Activated naive CD8-positive, alpha-beta T cell treated with anti-CD3 and anti-CD28 coated beads for 36 hours (primary cell): Measurements from ENCODE around the gene OR10A4. TPM values are rescaled to one million over a fixed set of nuclear protein-coding genes. Genes with fewer than 3 reads are reported as not detected.
"Not testable (repeated sequence)": the region's sequence is repeated elsewhere in the genome, so short reads cannot be mapped to it uniquely, and the experiment has no call there.

Source experiments
- DNase-seq: peaks from one replicate; pipeline ENCODE4 v3.0.0; 2021
- H3K27ac Mint-ChIP-seq: one replicate; pipeline ENCODE4 v1.8.0; 2022; ENCODE audit warnings: mild to moderate bottlenecking, moderate library complexity, mixed read lengths
- H3K27me3 Mint-ChIP-seq: one replicate; pipeline ENCODE4 v1.8.0; 2022; ENCODE audit warnings: mild to moderate bottlenecking, mixed read lengths
- H3K36me3 Mint-ChIP-seq: one replicate; pipeline ENCODE4 v1.8.0; 2021; ENCODE audit warnings: mild to moderate bottlenecking, mixed read lengths
- H3K4me1 Mint-ChIP-seq: one replicate; pipeline ENCODE4 v1.8.0; 2021; ENCODE audit warnings: mixed read lengths
- H3K4me3 Mint-ChIP-seq: one replicate; pipeline ENCODE4 v1.8.0; 2022; ENCODE audit warnings: mild to moderate bottlenecking, moderate library complexity, mixed read lengths
- H3K9me3 Mint-ChIP-seq: one replicate; pipeline ENCODE4 v1.8.0; 2022; ENCODE audit warnings: mixed read lengths
- total RNA-seq, 2 experiments: library from RNA; stranded (reverse); gene quantifications; one replicate each; pipeline ENCODE4 v1.2.3, GENCODE V29; 2021

OR10A4 gene
- not detected for total RNA-seq

DNA sequence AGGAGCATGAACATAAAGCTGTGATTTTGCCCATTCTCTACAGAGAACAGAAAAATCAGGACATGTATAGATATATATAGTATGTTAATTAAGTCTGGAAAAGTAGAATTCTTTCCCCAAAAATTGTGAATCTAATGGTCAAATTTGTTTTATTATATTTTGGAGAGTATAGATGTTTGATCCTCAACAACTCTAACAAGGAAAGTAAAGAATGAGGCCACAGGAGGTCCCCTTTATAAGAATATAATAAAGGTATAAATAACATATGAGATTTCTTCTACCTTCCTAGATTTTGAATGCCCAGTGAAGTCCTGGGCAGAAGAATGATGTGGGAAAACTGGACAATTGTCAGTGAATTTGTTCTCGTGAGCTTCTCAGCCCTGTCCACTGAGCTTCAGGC is at the start of gene OR10A4:
OR10A4 (plus strand) TSS at position 301 of the 400 bp plus-strand sequence; CDS start at position 324, 23 bp downstream.
- no peaks in the 10 kb centered on the region for H3K36me3 Mint-ChIP-seq

GRCh38 chr11:6828103-6828502 is 48.3 kb upstream of the OR10A4 start:
- peaks cover 8% of the 10 kb centered on the region for H3K27me3 Mint-ChIP-seq

More for the DNA sequence above, at the start of gene OR10A4:
- Mint-ChIP-seq H3K27me3 (no peaks in the 10 kb centered on the region), H3K4me1 (no peaks in the 10 kb centered on the region), H3K9me3 (peaks cover 1% of the 10 kb centered on the region), H3K27ac (no peak within 1 kb of the TSS), H3K4me3 (no peak within 1 kb of the TSS)
- DNase-seq = no peak

DNA sequence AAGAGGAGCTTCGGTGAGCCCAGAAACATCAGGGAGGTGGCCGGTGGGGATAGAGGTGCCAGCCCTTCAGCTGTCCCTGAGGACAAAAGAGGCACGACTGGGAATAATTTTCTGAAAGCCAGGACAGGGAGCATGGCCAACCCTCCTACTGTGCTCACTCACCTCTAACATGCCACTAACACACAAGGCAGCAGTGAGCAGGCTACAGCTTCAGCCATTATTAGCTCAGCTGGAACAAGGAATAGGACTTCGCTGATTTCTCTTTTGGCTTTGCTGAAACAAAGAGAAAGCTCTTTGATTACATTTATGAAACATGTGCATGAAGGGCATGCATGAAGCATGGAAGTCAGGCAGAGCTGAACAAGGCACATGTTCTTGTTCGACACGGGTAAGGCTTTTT is 43.1 kb upstream of the OR10A4 start:
- Mint-ChIP-seq H3K9me3 (no peaks in the 10 kb centered on the region), H3K4me3 (no peak overlapping the region), H3K4me1 (no peaks in the 10 kb centered on the region), H3K36me3 (no peaks in the 10 kb centered on the region), H3K27me3 (peaks cover 8% of the 10 kb centered on the region), H3K27ac (no peak overlapping the region)
- DNase-seq = no peak

More at GRCh38 chr11:6828103-6828502, 48.3 kb upstream of the OR10A4 start:
- no peaks in the 10 kb centered on the region for H3K4me1 Mint-ChIP-seq
- H3K27ac Mint-ChIP-seq = no peak overlapping the region
- H3K4me3 Mint-ChIP-seq = no peak overlapping the region
- H3K9me3 Mint-ChIP-seq = no peaks in the 10 kb centered on the region
- no peaks in the 10 kb centered on the region for H3K36me3 Mint-ChIP-seq
- DNase-seq = no peak

DNA sequence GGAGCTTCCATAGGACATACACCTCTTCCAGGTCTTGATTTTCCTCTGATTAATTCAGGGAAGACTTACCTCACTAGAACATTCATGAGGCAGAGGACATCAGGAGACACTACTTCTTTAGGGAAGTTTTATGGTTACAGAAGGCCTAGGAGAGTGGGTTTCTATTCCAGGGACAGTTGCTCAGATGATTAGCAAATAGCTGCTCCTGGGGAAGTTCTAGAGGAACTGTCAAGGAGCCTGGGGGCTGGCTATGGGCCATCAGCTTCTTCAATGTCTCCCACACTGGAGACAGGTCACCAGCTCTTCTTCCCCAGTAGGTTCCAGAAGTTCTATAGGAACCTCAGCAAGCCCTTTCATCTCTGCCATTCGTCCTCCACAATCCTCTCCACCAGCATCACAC is 42.4 kb upstream of the OR10A4 start:
- Mint-ChIP-seq H3K27me3 (peaks cover 4% of the 10 kb centered on the region), H3K27ac (no peak overlapping the region), H3K4me1 (no peaks in the 10 kb centered on the region), H3K36me3 (no peaks in the 10 kb centered on the region), H3K9me3 (no peaks in the 10 kb centered on the region), H3K4me3 (no peak overlapping the region)
- no peak for DNase-seq

GRCh38 chr11:6841694-6842093 is 34.7 kb upstream of the OR10A4 start:
- DNase-seq = no peak
- Mint-ChIP-seq H3K36me3 (no peaks in the 10 kb centered on the region), H3K9me3 (no peaks in the 10 kb centered on the region), H3K4me3 (no peak overlapping the region), H3K27ac (no peak overlapping the region), H3K27me3 (peaks cover 5% of the 10 kb centered on the region), H3K4me1 (no peaks in the 10 kb centered on the region)

DNA sequence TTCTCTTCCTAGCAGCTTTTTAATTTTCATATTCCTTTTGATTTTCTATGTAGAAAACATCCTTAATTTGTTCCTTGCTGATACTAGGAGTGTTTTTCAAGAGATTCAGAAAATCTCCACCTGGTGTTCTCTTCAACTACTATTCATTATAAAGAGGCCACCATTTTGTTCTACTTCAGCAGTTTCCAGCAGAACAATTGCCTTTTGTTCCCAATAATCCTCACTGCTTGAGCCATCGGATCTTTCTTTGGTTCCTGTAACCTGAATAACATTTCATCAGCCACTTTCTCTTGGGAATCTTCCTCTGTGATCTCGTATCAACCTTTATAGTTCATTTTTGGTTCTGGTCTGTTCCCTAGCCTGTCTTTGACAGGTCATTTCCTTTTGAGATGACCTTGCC is 32.8 kb upstream of the OR10A4 start:
- no peak overlapping the region for H3K27ac Mint-ChIP-seq
- DNase-seq = no peak
- peaks cover 5% of the 10 kb centered on the region for H3K27me3 Mint-ChIP-seq

DNA sequence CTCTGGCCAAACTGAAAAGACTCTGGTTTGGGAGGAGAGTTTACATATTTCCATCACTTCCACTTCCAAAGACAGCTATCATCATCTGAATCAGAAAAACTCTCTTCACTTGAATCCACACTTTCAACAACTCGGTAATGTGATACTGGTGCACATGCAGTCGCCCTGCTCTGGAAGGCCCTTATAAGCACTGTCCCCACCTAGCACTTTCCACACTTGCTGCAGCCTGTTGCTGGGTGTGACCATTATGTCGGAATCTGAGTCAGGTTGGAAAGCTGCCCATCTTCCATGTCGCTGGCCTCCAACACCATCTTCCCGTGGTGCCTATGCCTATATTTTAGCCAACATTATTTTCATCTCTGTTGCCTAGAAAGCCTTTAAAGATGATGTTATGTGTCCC is 32.1 kb upstream of the OR10A4 start:
- H3K9me3 Mint-ChIP-seq = no peaks in the 10 kb centered on the region

More for the DNA sequence above, 32.8 kb upstream of the OR10A4 start:
- Mint-ChIP-seq H3K36me3 (no peaks in the 10 kb centered on the region), H3K4me3 (no peak overlapping the region), H3K4me1 (no peaks in the 10 kb centered on the region), H3K9me3 (no peaks in the 10 kb centered on the region)

DNA sequence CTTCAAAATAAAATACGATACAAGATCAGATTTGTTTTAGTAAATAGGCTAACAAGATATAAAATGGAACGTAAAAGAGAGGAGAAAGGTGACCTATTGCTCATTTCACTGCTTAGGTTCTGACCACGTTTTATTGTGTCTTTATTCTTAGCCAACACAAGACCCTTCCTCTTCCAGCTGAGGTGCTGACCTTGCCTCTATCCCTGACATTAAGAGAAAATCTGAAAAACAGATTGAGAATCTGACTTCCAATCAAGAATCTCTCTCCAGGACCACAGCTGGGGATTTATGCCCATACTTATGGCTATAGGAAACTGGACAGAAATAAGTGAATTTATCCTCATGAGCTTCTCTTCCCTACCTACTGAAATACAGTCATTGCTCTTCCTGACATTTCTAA is 31.0 kb upstream of the OR10A4 start, which contains the start of gene OR10A5:
OR10A5 (plus strand) TSS at position 301 of the 400 bp plus-strand sequence; CDS start at position 301, 0 bp downstream.
- Mint-ChIP-seq H3K4me3 (no peak within 1 kb of the TSS), H3K27ac (no peak within 1 kb of the TSS), H3K27me3 (peaks cover 5% of the 10 kb centered on the region), H3K9me3 (no peaks in the 10 kb centered on the region), H3K36me3 (no peaks in the 10 kb centered on the region), H3K4me1 (no peaks in the 10 kb centered on the region)
- DNase-seq = no peak

More for the DNA sequence above, 32.1 kb upstream of the OR10A4 start:
- no peak overlapping the region for H3K4me3 Mint-ChIP-seq
- no peaks in the 10 kb centered on the region for H3K36me3 Mint-ChIP-seq
- peaks cover 5% of the 10 kb centered on the region for H3K27me3 Mint-ChIP-seq
- H3K27ac Mint-ChIP-seq = no peak overlapping the region
- H3K4me1 Mint-ChIP-seq = no peaks in the 10 kb centered on the region
- no peak for DNase-seq

DNA sequence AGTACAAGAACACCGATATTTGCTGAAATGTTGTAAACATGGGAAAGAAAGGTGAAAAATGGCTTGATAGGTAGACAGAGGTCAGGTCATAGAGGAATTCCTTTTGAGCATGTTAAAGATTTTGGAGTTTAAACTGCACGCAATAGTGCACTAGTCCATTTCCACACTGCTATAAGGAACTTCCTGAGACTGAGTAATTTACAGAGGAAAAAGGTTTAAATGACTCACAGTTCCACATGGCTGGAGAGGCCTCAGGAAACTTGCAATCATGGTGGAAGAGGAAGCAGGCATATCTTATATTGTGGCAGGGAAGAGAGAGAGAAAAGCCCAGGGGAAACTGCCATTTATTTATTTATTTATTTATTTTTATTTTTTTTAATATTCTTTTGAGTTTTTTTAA is 25.9 kb upstream of the OR10A4 start:
- Mint-ChIP-seq H3K9me3 (peaks cover 13% of the 10 kb centered on the region), H3K27me3 (peaks cover 5% of the 10 kb centered on the region), H3K4me3 (no peak overlapping the region), H3K4me1 (no peaks in the 10 kb centered on the region), H3K36me3 (peaks cover 5% of the 10 kb centered on the region), H3K27ac (no peak overlapping the region)
- DNase-seq = no peak

DNA sequence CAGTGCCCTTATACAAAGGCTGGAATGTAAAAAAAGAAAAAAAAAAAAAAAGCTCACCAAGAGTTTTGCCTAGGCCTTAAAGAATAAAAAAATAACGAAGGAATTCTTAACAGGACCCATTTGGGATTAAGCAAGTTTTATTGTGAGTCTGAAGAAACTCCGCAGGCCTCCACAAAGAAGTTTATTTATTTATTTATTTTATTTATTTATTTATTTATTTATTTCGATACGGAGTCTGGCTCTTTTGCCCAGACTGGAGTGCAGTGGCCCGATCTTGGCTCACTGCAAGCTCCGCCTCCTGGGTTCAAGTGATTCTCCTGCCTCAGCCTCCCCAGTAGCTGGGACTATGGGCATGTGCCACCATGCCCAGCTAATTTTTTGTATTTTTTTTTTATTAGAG is 21.6 kb upstream of the OR10A4 start:
- not testable (repeated sequence) for DNase-seq, H3K4me1 Mint-ChIP-seq, H3K4me3 Mint-ChIP-seq, H3K36me3 Mint-ChIP-seq, H3K27ac Mint-ChIP-seq, H3K27me3 Mint-ChIP-seq
- peaks cover 15% of the 10 kb centered on the region for H3K9me3 Mint-ChIP-seq

DNA sequence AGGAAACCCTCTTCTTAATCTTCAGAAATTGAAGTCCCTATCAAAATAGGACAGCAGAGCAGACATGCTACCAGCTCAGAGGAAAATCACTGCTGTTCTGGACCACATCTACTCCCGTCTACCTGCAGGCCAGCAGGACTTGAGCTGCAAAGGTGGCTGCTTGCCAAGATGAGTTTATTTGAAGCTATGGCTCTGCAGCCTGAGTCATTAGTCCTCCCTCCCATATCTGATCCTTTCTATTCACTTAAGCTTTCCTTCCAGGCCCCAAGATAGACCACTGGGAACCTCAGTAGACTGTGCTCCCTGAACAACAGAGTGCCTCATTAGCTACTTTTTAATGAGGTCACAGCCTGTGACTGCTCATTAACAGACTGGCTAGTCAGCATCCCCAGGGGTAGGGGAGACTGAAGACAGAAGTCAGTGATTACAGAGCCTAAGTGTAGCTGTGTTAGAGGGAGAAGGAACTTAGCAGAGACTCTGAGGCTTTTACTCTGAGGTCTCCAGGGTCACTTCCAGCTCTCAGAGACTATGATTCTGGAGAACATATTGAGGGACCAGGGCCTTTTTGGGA is 20.4 kb upstream of the OR10A4 start:
- peaks cover 7% of the 10 kb centered on the region for H3K4me1 Mint-ChIP-seq
- no peak overlapping the region for H3K27ac Mint-ChIP-seq
- peaks cover 8% of the 10 kb centered on the region for H3K36me3 Mint-ChIP-seq
- no peak overlapping the region for H3K4me3 Mint-ChIP-seq
- H3K27me3 Mint-ChIP-seq = peaks cover 3% of the 10 kb centered on the region
- H3K9me3 Mint-ChIP-seq = peaks cover 17% of the 10 kb centered on the region
- no peak for DNase-seq

- H3K27ac Mint-ChIP-seq = no peak overlapping the region
- H3K27me3 Mint-ChIP-seq = peaks cover 3% of the 10 kb centered on the region
- peaks cover 7% of the 10 kb centered on the region for H3K4me1 Mint-ChIP-seq
Observed at GRCh38 chr11:6856871-6857270, 19.6 kb upstream of the OR10A4 start.

DNA sequence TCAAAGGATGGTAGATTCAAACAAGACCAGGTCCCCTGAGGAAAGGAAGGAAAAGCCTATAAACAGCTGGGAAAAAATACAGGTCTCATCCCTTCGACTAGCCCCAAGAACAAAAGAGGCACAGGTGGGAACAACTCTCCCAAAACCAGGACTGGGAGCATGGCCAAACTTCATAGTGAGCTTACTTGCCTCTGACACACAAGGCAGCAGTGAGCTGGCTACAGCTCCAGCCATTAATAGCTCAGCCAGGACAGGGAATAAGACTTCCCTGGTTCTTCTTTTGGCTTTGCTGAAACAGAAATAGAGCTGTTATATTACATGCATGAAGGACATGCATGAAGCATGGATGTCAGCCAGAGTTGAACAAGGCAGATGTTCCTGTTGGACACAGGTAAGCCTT is 13.5 kb upstream of the OR10A4 start, which contains the start of gene OR10A2:
OR10A2 (plus strand) TSS at position 97 of the 400 bp plus-strand sequence. CDS start 6,698 bp downstream, outside the sequence.
- no peak for DNase-seq
- H3K4me3 Mint-ChIP-seq = no peak within 1 kb of the TSS
- H3K27me3 Mint-ChIP-seq = peaks cover 3% of the 10 kb centered on the region
- peaks cover 5% of the 10 kb centered on the region for H3K9me3 Mint-ChIP-seq
- peaks cover 3% of the 10 kb centered on the region for H3K36me3 Mint-ChIP-seq
- no peak within 1 kb of the TSS for H3K27ac Mint-ChIP-seq
- no peaks in the 10 kb centered on the region for H3K4me1 Mint-ChIP-seq

More at GRCh38 chr11:6856871-6857270, 19.6 kb upstream of the OR10A4 start:
- peaks cover 14% of the 10 kb centered on the region for H3K9me3 Mint-ChIP-seq
- DNase-seq = no peak
- no peak overlapping the region for H3K4me3 Mint-ChIP-seq
- peaks cover 4% of the 10 kb centered on the region for H3K36me3 Mint-ChIP-seq

DNA sequence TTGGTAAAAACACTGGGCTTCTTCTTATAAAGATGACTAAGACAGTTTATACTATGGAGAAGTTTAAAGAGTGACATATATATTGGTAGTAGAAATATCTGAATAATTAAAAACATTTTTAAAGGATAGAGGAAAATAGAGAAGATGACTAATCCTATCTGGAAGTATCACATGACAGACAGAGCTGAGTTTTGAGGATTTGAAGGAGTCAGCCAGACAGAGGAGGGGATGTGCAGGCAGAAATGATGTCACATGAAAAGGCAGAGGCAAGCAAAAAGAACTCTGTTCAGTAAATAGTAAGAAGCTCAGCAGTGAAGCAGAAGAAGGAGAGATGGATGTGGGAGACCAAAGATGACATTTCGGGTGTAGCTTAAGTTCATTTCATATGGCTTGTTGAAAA is 12.0 kb upstream of the OR10A4 start:
- H3K27ac Mint-ChIP-seq = no peak overlapping the region
- H3K4me1 Mint-ChIP-seq = no peaks in the 10 kb centered on the region
- H3K4me3 Mint-ChIP-seq = no peak overlapping the region
- H3K9me3 Mint-ChIP-seq = peaks cover 5% of the 10 kb centered on the region
- no peak for DNase-seq
- peaks cover 3% of the 10 kb centered on the region for H3K36me3 Mint-ChIP-seq
- H3K27me3 Mint-ChIP-seq = no peaks in the 10 kb centered on the region

GRCh38 chr11:6871278-6871677 is 5.1 kb upstream of the OR10A4 start:
- H3K27me3 Mint-ChIP-seq = no peaks in the 10 kb centered on the region
- no peak overlapping the region for H3K4me3 Mint-ChIP-seq
- H3K36me3 Mint-ChIP-seq = no peaks in the 10 kb centered on the region
- DNase-seq = no peak
- no peaks in the 10 kb centered on the region for H3K9me3 Mint-ChIP-seq
- H3K27ac Mint-ChIP-seq = no peak overlapping the region
- no peaks in the 10 kb centered on the region for H3K4me1 Mint-ChIP-seq

GRCh38 chr11:6875761-6876160 is 664 bp upstream of the OR10A4 start:
- Mint-ChIP-seq H3K4me1 (no peaks in the 10 kb centered on the region), H3K27ac (no peak overlapping the region), H3K4me3 (no peak overlapping the region), H3K9me3 (peaks cover 1% of the 10 kb centered on the region), H3K27me3 (no peaks in the 10 kb centered on the region), H3K36me3 (no peaks in the 10 kb centered on the region)
- DNase-seq = no peak
